ENCODE data around the gene AIG1.
A peak's percentile ranks its signal among the peaks of the same experiment; 100 is the strongest.
"Not testable (repeated sequence)": the region's sequence is repeated elsewhere in the genome, so short reads cannot be mapped to it uniquely, and the experiment has no call there.

AIG1 gene

DNA sequence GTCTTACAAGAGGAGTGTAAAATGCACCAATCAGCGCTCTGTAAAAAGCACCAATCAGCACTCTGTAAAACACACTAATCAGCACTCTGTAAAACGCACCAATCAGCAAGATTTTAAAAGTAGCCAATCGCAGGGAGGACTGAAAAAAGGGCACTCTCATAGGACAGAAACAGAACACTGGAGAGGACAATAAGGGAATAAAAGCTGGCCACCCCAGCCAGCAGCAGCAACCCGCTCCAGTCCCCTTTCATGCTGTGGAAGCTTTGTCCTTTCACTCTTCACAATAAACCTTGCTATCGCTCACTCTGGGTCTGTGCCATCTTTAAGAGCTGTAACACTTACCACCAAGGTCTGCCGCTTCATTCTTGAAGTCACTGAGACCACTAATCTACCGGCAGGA lies 1.7 kb upstream of the AIG1 start:
- no peak for DNase-seq (ENCODE audit: low spot score)

DNA sequence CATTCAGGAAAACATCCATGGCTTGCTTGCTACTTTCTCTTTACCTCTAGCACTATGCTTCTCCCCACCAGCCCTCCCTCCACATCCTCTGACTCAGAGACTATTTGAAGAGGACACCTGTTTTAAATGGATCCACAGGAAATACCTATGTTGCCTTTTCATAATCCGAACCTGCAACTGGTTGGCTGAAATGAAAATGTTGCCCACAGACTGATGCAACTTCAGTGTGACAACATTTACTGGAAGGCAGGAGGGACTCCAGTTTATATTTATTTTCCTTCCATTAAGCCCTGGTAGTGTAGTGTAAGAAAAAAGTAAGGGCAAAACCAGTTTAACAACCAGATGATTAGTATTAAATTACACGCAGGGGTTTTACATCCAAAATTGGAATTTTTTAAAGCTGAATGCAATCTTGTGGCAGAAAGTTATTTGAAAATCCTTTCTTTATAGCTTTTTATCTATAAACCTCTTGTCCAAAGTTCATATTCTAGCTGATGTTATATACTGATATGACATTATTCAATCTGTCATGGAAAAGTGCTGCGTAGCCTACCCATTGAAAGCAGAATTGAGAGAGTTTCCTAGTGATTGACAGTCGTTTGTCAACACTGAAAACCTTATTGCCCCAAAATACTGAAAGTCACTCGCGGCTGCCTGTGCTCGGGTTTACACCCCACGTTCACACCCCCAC lies 881 bp upstream of the AIG1 start:
- no peak for DNase-seq (ENCODE audit: low spot score)

DNA sequence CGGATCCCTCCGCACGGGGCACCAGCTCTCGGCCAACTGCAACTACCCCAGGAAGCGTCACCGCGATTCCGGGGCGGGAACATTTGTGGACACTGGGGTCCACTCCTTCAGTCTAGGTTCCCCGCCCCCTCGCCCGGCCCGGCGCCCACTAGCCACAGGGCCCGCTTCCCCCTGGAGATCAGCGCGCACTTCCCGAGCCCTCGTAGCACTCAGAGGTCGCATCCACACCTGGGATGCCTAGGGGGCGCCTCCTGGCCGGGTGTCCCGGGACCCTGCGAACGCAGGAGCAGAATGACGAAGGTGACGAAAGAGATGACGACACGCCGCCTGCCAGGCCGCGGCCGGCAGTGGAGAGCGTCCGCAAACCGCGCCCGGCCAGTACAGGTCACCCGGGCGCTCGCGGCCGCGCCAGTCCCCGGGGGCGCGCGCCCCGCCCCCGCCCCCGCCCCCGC lies 309 bp upstream of the AIG1 start:
- DNase-seq (ENCODE audit: low spot score): peak; percentile 86

DNA sequence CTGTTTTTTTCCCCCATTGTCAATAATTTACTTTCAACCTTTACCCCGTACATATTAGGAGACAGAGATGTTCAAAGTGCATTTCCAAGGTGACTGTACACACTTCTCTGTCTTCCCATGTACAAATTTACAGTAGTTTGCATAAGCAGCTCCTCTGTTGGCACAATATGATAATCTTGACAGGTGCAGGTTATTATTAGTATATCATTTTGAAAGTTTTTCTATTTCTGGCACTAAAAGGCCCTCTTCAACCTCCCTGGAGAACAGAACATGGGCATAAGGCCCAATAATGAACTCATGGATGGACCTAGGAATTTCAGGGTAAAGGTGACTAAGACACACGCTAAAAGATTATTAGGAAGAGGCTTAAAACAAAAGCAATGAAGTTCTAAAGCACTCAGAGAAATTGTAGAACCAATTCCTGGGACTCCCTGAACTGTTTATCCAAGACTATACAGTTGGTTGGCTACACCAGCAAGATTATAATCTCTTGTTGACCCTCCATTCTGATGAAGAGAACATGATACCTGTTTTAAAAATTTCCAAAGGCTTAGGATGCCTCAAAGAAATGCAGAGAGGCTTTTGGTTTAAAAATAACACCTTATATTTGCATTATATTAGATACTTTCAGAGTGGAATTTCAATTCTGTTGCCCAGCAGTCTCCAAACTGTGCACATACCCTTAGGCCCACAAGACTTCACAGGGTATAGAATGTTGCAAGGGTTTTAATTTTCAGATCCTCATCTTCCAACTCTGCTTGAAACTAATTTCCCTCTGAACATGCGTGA lies 1.1 kb downstream of the AIG1 start:
- no peak for DNase-seq (ENCODE audit: low spot score)

DNA sequence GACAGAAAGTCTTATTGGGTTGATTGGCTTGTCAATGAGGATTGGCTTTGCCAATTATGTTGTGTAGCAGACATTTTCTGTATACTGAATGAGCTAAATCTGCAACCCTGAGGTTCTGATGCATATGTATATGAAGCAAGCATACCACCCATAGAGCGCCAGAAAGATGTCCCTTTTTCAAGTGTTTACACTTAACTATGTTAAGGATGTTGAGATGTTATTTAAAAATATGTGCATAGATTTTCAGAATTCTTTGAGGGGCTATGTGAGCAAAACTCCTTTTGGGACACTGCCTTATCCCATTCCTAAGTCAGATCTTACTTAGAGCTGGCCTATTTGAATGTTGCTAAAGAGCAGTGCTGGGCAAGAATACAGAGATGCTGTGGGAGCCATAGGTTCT lies 1.9 kb downstream of the AIG1 start:
- DNase-seq (ENCODE audit: low spot score): no peak

DNA sequence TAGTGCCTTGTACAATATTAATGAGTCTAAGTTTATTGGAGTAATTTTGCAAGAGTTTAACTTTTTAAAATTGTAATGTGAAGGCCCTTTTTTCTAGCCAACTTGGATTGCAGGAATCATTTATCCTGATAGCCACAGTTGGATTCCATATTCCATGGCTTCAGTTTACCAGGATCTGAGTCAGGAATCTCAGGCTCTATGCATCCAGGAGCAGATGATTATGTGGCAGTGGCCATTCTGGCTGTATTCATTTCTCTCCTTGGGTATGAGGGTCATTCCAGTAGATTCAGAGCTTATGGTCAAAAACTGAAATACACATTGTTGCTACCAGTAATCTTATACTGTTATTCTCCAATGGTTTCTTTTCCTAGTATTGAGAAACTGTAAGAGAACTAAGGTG lies 2.9 kb downstream of the AIG1 start:
- no peak for DNase-seq (ENCODE audit: low spot score)

DNA sequence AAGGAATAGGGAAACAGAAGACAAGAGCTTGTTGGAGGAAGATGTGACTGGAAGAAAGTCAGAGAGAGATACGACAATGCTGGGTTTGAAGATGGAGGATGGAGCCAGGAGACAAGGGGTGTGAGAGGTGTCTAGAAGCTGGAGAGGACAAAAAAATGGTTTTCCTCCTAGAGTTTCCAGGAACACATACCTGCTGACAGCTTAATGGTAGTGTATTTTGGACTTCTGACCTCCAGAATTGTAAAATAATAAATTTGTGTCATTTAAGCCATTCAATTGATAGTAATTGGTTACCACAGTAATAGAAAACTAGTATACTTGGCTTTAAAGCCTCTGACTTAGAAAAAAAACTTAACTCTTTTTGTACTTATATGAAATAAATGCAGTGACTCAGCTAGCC lies 3.6 kb downstream of the AIG1 start:
- no peak for DNase-seq (ENCODE audit: low spot score)

DNA sequence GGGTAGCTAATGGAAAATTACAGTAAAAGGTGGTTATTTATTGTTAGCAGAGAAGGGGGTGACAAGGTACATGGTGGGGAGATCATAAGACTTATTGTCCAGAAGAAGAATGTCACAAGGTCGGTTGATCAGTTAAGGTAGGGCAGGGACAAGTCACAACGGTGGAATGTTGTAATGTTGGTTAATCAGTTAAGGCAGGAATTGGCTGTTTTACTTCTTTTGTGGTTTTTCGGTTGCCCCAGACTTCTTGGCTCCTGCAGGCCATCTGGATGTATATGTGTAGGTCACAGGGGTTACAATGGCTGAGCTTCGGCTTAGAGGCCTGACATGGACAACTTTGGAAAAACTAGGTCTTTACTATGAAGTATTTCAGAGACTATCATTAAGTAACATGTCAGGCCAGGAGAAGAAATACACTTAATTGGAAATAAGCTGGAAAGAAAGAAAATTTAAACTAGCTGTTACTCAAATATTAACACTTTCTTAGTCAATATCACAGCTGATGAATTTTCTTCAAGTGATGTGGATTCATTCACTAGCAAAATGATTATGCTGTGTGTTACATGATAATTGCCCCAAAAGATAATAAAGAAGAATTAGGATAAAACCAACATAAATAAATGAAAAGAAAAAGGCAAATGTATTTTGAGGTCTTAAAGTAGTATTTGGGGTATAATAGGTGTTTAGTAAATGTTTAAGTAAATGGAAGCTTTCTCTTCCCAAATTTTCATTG lies 4.4 kb downstream of the AIG1 start:
- DNase-seq (ENCODE audit: low spot score): no peak

DNA sequence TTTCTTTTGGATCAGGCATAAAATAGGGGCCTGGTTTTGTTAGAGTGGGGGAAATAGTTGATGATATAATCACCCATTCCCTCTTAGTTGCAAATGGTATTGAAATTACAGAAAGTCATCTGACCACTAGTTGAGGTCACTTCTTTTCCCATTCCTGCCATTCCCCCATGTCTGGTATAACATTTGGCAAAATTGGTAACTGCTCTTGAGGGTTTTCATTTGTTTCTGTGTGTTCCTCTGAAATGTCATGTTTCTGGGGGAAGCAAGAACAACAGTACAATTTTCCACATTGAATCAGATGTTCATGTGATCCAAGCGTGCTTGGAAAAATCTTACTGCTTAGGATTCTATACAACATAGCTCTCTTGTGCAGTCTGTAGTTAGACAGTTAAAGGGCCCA lies 7.3 kb downstream of the AIG1 start:
- DNase-seq (ENCODE audit: low spot score): no peak

DNA sequence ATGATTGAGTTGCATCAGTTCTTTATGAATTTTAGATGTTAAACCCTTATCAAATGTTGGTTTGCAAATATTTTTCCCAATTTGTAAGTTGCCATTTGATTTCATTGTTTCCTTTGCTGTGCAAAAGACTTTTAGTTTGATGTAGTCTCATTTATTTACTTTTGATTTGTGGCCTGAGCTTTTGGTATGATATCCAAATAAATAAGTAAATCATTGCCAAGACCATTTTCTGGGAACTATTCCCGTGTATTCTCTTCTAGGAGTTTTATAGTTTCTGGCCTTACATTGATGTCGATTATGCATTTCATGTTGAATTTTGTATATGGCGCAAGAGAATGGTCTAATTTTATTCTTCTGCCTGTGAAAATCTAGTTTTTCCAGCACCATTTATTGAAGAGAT lies 13.4 kb downstream of the AIG1 start:
- DNase-seq (ENCODE audit: low spot score): no peak

DNA sequence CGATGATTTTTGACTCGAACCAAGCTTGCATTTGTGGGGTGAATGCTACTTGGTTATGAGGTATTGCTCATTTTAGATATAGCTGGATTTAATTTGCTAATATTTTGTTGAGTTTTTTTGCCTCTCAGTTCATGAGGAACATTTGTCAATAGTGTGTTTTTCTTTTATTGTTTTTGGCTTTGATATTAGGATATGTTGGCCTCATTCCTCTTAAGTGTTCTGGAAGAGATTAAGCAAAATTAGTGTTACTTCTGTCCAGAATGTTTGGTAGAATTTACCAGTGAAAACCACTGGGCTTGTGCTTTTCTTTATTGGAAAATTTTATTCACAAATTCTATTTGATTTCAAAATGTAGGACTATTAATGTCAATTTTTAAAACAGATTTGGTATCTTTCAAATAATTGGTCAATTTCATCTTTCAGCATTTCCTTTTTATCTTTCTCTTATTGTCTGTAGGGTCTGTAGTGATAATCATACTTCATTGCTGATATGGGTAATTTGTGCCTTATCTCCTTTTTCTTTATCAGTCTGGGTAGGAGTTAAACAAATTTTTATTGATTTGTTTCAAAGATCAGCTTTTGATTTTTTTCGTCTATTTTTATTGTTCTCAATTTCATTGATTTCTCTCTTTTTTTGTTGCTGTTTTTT lies 14.1 kb downstream of the AIG1 start:
- DNase-seq (ENCODE audit: low spot score): no peak

DNA sequence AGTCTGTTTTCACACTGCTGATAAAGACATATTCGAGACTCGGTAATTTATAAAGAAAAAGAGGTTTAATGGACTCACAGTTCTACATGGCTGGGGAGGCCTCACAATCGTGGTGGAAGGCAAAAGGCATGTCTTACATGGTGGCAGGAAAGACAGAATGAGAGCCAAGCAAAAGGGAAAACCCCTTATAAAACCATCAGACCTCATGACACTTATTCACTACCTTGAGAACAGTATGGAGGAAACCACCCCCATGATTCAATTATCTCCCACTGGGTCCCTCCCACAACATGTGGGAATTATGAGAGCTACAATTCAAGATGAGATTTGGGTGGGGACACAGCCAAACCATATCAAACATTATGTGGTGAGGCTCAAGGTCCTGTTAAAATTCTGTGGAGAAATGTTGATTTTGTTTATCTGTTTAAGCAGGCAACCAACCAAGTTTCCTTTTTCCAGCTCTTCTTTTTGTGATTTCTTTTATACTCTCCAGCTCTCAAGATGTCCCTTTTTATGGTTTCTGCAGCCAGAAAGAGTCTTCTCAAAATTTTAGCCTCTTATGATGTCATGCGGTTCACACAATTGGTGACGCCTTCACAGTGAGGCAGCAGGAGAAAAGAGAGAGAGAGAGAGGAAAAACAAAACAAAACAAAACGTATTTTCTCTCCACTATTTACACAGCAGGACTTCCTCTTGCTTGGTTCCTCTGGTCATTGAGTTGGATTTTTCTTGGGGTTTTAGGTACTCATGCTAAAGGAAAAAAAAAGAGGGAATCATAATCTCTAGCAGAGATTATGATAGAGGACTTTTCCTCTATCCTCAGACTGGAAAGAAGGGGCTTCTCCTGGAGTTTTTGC lies 18.0 kb downstream of the AIG1 start:
- no peak for DNase-seq (ENCODE audit: low spot score)

DNA sequence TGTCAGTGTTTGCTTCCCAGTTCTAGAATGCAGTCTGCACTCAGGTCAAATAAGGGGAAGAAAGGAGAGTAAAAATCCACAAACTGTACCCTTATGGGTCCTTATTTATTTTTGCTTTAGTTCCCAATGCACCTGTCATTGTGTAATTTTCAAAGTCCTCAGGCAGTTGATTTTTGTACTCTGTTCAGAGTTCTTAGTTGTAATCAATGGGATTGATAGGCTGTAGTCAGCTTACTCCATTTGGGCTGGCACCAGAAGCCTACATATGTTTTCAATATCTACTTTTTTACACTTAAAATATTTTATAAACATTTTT lies 18.6 kb downstream of the AIG1 start:
- DNase-seq (ENCODE audit: low spot score): no peak

DNA sequence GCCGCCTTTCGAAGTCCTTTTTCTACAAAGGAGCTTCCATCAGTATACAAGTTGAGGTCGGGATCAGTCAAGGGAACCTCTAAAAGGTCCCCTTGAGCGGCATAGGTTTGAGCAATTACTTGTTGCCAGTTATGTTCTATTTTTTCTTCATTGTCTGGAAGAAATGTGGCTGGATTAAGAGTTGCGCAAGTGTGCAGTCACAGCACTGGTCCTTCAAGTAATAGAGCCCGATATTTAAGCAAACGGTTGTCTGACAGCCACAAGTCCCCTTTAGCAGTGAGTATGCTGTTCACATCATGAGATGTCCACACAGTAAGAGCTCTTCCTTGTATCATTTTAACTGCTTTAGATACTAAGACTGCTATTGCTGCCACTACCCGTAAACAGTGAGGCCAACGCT lies 21.6 kb downstream of the AIG1 start:
- not testable (repeated sequence) for DNase-seq (ENCODE audit: low spot score)

DNA sequence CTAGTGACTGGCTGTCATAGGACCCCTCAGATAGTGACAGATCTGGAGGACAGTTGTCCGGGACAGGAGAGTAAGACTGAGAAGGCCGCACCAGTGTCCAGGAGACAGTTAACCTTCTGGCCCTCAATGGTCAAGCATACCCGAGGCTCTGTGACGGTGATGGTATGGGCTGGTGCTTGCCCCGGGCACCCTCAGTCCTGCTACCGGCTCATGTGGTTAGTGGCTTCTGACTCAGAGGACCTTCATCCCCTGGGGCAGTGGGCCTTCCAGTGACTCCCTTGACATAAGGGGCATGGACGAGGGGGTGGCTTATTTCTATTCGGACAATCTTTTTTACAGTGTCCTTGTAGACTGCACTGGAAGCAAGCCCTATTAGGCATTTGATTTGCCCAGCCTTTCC lies 23.3 kb downstream of the AIG1 start:
- DNase-seq (ENCODE audit: low spot score): not testable (repeated sequence)

DNA sequence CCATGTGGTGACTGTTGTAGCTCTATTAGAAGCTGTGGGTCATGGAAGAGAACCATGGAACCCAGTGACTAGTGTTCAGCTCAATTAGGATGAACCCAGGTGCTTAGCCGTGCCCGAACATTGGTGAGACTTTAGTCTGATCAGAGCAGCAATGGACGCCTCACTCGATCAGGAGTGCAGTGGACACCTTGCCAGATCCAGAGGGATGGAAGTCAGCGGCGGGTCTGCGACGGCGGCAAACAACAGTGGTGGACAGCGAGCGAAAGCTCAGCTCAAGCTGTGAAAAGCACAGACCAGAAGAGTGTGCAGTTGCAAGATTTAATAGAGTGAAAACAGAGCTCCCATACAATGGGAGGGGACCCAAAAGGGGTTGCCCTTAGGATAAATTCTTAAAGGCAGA lies 26.6 kb downstream of the AIG1 start:
- not testable (repeated sequence) for DNase-seq (ENCODE audit: low spot score)

DNA sequence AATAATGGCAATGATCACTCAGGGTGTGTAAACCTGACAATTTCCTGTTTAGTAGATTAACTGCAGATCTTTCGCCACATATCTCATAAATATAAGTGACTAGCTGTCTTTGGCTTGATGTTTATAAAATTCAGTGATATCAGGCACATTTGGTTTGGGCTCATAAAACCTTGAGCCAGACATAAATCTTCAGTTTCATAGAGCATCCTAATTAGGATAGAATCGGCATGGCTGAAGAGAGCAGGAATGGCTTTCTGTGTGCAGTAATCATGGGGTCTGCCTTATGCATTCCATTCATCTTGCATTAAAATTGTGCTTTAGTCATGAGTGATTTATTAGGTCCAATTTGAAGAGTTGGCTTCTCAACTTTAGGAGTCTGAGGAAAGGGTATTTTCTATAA lies 27.2 kb downstream of the AIG1 start:
- no peak for DNase-seq (ENCODE audit: low spot score)

DNA sequence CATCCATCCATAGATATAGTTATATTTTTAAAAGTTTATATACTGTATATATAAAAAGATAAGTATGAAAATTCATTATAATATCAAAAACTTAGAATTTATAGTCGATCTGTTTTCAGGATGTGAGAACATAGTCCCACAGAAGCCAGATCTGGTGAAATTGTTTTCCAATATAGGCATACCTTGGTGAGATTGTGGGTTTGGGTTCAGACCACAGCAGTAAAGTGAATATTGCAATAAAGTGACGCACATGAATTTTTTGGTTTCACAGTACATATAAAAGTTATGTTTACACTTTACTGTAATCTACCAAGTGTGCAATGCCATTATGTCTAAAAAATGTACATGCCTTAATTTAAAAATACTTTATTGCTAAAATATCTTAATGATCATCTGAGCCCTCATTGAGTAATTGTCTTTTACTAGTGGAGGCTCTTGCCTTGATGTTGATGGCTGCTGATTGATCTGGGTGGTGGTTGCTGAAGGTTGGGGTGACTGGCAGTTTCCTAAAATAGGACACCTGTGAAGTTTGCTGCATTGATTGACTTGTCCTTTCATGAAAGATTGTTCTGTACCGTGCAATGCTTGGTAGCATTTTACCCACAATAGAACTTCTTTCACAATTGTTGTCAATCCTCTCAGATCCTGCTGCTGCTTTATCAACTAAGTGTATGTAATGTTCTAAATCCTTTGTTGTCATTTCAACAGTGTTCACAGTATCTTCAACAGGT lies 29.8 kb downstream of the AIG1 start:
- no peak for DNase-seq (ENCODE audit: low spot score)

DNA sequence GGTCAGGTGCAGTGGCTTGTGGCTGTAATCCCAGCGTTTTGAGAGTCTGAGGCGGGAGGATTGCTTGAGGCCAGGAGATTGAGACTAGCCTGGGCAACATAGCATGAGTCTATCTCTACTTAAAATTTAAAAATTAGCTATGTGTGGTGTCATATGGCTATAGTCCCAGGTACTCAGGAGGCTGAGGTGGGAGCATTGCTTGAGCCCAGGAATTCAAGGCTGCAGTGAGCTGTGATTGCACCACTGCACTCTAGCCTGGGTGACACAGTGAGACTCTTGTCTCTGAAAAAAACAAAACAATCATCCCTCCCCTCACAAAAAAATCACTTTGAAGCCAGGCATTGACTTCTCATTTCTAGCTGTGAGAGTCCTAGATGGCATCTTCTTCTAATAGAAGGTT lies 32.1 kb downstream of the AIG1 start:
- no peak for DNase-seq (ENCODE audit: low spot score)

DNA sequence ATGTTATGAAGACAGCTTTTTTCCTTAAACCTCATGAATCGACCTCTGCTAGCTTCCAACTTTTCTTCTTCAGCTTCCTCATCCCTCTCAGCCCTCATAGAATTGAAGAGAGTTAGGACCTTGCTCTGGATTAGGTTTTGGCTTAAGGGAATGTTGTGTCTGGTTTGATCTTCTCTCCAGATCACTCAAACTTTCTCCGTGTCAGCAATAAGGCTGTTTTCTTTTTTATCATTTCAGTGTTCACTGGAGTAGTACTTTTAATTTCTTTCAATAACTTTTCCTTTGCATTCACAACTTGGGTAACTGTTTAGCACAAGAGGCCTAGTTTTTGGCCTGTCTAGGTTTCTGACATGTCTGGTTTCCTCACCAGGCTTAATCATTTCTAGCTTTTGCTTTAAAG lies 32.6 kb downstream of the AIG1 start:
- no peak for DNase-seq (ENCODE audit: low spot score)

DNA sequence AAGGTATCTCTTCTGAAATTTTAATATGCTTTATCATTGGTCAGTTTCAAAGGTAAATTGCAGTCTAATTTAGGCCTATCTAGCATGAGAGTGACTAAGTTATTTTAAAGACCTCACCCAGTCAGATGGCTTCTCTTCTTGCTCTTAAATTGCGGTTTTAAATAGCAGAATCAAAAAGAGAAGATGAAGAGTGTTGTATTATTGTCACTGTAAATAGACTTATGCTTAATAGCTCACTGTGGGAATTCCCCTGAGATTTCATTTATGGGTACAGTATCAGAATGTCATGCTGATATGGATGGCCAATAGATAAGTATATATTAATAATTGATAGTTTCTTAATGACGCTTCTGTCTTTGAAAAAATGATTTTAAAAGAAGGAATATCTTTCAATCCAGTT lies 35.7 kb downstream of the AIG1 start:
- no peak for DNase-seq (ENCODE audit: low spot score)
